ENCODE results near the gene OR52N5. TPM values are rescaled to one million over a fixed set of nuclear protein-coding genes. Genes with fewer than 3 reads are reported as not detected.
A peak's percentile ranks its signal among the peaks of the same experiment; 100 is the strongest.

The OR52N5 gene
- total RNA-seq, 4 donors from 2014 or later, result not detected

- TF ChIP-seq POLR2A (IDR thresholded peaks at IDR 0.05) (no peak), CTCF (IDR thresholded peaks at IDR 0.05 in 4 of 5, conservative IDR thresholded peaks at IDR 0.05 in 1 of 5) (no peak)
- ATAC-seq (no peak), DNase-seq (no peak)
- no peaks in the 10 kb centered on the region for H3K36me3 ChIP-seq
- intact Hi-C loops (cut with DNase I; ENCODE audit: low total_unique reads) (loop anchor here (2.0 to 5.0 kb wide), 3 partner anchors 118 to 685 kb away; no protein-coding TSS in a partner anchor), in situ Hi-C loops (cut with MboI; ENCODE audit: low sequenced_read_pairs in 4 of 4) (loop anchor here (10.0 to 25.0 kb wide), 5 partner anchors 323 to 1173 kb away; partner anchors contain the start of genes OR52D1 (in 2 of the 4), OR51D1 (in 1 of the 4) and OR51E1 (in 1 of the 4))
- no peak overlapping the region for H3K27ac ChIP-seq
- H3K4me1 ChIP-seq, result no peaks in the 10 kb centered on the region
- H3K4me3 ChIP-seq, result no peak overlapping the region
- no peaks in the 10 kb centered on the region for H3K27me3 ChIP-seq
- no peaks in the 10 kb centered on the region for H3K9me3 ChIP-seq
These were observed 27.0 kb upstream of the OR52N5 start for GRCh38 chr11:5809905-5810795.

GRCh38 chr11:5809122-5809519 is 26.0 kb upstream of the OR52N5 start:
- in situ Hi-C loops (cut with MboI; ENCODE audit: low sequenced_read_pairs in 4 of 4) (loop anchor here (10.0 to 25.0 kb wide), 5 partner anchors 322 to 1172 kb away; partner anchors contain the start of genes OR52D1 (in 2 of the 4), OR51D1 (in 1 of the 4) and OR51E1 (in 1 of the 4)), intact Hi-C loops (cut with DNase I; ENCODE audit: low total_unique reads) (loop anchor here (2.0 to 5.0 kb wide), 3 partner anchors 117 to 684 kb away; no protein-coding TSS in a partner anchor)
- ATAC-seq (peak in 1 of 2 donors; percentile 33), DNase-seq (no peak)
- H3K9me3 ChIP-seq, result no peaks in the 10 kb centered on the region
- TF ChIP-seq CTCF (IDR thresholded peaks at IDR 0.05 in 4 of 5, conservative IDR thresholded peaks at IDR 0.05 in 1 of 5), result no peak
- TF ChIP-seq POLR2A (IDR thresholded peaks at IDR 0.05), result no peak
- H3K27me3 ChIP-seq, result no peaks in the 10 kb centered on the region
- H3K4me1 ChIP-seq, result no peaks in the 10 kb centered on the region
- H3K4me3 ChIP-seq, result peak overlapping the region; percentile 26 to 68 (median 58)
- H3K27ac ChIP-seq, result peak overlapping the region in 1 of 4 donors; percentile 22
- no peaks in the 10 kb centered on the region for H3K36me3 ChIP-seq

- intact Hi-C loops (cut with DNase I; ENCODE audit: low total_unique reads) (loop anchor here (2.0 to 5.0 kb wide), 3 partner anchors 116 to 684 kb away; no protein-coding TSS in a partner anchor), in situ Hi-C loops (cut with MboI; ENCODE audit: low sequenced_read_pairs in 4 of 4) (loop anchor here (10.0 to 25.0 kb wide), 5 partner anchors 321 to 1171 kb away; partner anchors contain the start of genes OR52D1 (in 2 of the 4), OR51D1 (in 1 of the 4) and OR51E1 (in 1 of the 4))
- TF ChIP-seq CTCF (IDR thresholded peaks at IDR 0.05 in 4 of 5, conservative IDR thresholded peaks at IDR 0.05 in 1 of 5) (peak; percentile 48 to 83 (median 69)), POLR2A (IDR thresholded peaks at IDR 0.05) (no peak)
- no peaks in the 10 kb centered on the region for H3K4me1 ChIP-seq
- ATAC-seq, result peak; percentile 47 to 76
- H3K27ac ChIP-seq, result peak within 1 kb of the TSS in 1 of 4 donors; percentile 22
- H3K27me3 ChIP-seq, result no peaks in the 10 kb centered on the region
- no peaks in the 10 kb centered on the region for H3K36me3 ChIP-seq
- H3K4me3 ChIP-seq, result peak within 1 kb of the TSS; percentile 26 to 68 (median 58)
- peak; percentile 46 to 48 for DNase-seq
- H3K9me3 ChIP-seq, result no peaks in the 10 kb centered on the region
These were observed 25.5 kb upstream of the OR52N5 start, which contains the start of gene OR52N2 for GRCh38 chr11:5808500-5809121. Gene OR52N2, plus strand, starts transcription at chr11:5808924. Its CDS starts 11,412 bp downstream, at chr11:5820336.

GRCh38 chr11:5807580-5807979 is 24.4 kb upstream of the OR52N5 start:
- intact Hi-C loops (cut with DNase I; ENCODE audit: low total_unique reads), result loop anchor here (5.0 kb wide), 1 partner anchor 115 kb away; no protein-coding TSS in a partner anchor
- H3K27ac ChIP-seq, result no peak overlapping the region
- no peaks in the 10 kb centered on the region for H3K27me3 ChIP-seq
- no peaks in the 10 kb centered on the region for H3K36me3 ChIP-seq
- H3K4me1 ChIP-seq, result no peaks in the 10 kb centered on the region
- no peak for ATAC-seq
- DNase-seq, result no peak
- in situ Hi-C loops (cut with MboI; ENCODE audit: low sequenced_read_pairs in 4 of 4), result loop anchor here (10.0 to 25.0 kb wide), 5 partner anchors 320 to 1170 kb away; partner anchors contain the start of genes OR52D1 (in 2 of the 4), OR51D1 (in 1 of the 4) and OR51E1 (in 1 of the 4)
- TF ChIP-seq CTCF (IDR thresholded peaks at IDR 0.05 in 4 of 5, conservative IDR thresholded peaks at IDR 0.05 in 1 of 5) (no peak), POLR2A (IDR thresholded peaks at IDR 0.05) (no peak)
- H3K4me3 ChIP-seq, result no peak overlapping the region
- H3K9me3 ChIP-seq, result no peaks in the 10 kb centered on the region
